Measurements from ENCODE around the gene THOC6.
"Not testable (repeated sequence)": the region's sequence is repeated elsewhere in the genome, so short reads cannot be mapped to it uniquely, and the experiment has no call there.

Gene THOC6

DNA sequence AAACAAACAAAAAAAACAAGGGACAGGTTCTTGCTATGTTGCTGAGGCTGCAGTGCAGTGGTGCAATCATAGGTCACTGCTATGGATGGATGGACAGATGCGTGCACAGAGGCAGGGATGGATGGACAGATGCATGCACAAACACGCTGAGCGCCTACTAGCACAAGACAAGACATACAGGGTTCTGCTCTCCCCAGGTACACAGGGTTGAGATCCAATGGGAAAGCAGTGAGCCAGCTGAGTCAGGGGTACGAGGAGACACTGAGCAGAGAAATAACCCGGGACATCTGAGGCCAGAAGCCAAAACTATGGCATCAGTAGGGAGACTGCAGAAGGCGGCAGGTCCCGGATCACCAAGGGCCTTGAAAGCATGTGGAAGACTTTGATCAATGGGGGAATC, 47.8 kb downstream of the THOC6 start:
- no peak for ATAC-seq
- no peak for TF ChIP-seq ESRRG (CRISPR knock-in tag; IDR thresholded peaks at IDR 0.05)
- TF ChIP-seq, protein P1, sequence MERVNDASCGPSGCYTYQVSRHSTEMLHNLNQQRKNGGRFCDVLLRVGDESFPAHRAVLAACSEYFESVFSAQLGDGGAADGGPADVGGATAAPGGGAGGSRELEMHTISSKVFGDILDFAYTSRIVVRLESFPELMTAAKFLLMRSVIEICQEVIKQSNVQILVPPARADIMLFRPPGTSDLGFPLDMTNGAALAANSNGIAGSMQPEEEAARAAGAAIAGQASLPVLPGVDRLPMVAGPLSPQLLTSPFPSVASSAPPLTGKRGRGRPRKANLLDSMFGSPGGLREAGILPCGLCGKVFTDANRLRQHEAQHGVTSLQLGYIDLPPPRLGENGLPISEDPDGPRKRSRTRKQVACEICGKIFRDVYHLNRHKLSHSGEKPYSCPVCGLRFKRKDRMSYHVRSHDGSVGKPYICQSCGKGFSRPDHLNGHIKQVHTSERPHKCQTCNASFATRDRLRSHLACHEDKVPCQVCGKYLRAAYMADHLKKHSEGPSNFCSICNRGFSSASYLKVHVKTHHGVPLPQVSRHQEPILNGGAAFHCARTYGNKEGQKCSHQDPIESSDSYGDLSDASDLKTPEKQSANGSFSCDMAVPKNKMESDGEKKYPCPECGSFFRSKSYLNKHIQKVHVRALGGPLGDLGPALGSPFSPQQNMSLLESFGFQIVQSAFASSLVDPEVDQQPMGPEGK (CRISPR knock-in tag; IDR thresholded peaks at IDR 0.05; ENCODE audit: borderline replicate concordance) = no peak
- TF ChIP-seq OSR1 (CRISPR knock-in tag; IDR thresholded peaks at IDR 0.05) = no peak
- no peak for TF ChIP-seq ZFP3 (CRISPR knock-in tag; IDR thresholded peaks at IDR 0.05)
- no peak for TF ChIP-seq ZFP30 (CRISPR knock-in tag; IDR thresholded peaks at IDR 0.05)
- no peak for TF ChIP-seq ZC3H10 (CRISPR knock-in tag; IDR thresholded peaks at IDR 0.05)
- TF ChIP-seq, protein P2, sequence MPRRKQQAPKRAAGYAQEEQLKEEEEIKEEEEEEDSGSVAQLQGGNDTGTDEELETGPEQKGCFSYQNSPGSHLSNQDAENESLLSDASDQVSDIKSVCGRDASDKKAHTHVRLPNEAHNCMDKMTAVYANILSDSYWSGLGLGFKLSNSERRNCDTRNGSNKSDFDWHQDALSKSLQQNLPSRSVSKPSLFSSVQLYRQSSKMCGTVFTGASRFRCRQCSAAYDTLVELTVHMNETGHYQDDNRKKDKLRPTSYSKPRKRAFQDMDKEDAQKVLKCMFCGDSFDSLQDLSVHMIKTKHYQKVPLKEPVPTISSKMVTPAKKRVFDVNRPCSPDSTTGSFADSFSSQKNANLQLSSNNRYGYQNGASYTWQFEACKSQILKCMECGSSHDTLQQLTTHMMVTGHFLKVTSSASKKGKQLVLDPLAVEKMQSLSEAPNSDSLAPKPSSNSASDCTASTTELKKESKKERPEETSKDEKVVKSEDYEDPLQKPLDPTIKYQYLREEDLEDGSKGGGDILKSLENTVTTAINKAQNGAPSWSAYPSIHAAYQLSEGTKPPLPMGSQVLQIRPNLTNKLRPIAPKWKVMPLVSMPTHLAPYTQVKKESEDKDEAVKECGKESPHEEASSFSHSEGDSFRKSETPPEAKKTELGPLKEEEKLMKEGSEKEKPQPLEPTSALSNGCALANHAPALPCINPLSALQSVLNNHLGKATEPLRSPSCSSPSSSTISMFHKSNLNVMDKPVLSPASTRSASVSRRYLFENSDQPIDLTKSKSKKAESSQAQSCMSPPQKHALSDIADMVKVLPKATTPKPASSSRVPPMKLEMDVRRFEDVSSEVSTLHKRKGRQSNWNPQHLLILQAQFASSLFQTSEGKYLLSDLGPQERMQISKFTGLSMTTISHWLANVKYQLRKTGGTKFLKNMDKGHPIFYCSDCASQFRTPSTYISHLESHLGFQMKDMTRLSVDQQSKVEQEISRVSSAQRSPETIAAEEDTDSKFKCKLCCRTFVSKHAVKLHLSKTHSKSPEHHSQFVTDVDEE (CRISPR knock-in tag; IDR thresholded peaks at IDR 0.05) = no peak
- no peak for TF ChIP-seq SNAI2 (CRISPR knock-in tag; IDR thresholded peaks at IDR 0.05)
- no peak for TF ChIP-seq PPARA (CRISPR knock-in tag; IDR thresholded peaks at IDR 0.05; ENCODE audit: borderline replicate concordance)
- no peak for TF ChIP-seq GLIS3 (CRISPR knock-in tag; IDR thresholded peaks at IDR 0.05)
- TF ChIP-seq ARNTL (CRISPR knock-in tag; IDR thresholded peaks at IDR 0.05; ENCODE audit: borderline replicate concordance, low read depth) = no peak
- no peak for TF ChIP-seq ZNF8 (CRISPR knock-in tag; IDR thresholded peaks at IDR 0.05)
- TF ChIP-seq, protein P3, sequence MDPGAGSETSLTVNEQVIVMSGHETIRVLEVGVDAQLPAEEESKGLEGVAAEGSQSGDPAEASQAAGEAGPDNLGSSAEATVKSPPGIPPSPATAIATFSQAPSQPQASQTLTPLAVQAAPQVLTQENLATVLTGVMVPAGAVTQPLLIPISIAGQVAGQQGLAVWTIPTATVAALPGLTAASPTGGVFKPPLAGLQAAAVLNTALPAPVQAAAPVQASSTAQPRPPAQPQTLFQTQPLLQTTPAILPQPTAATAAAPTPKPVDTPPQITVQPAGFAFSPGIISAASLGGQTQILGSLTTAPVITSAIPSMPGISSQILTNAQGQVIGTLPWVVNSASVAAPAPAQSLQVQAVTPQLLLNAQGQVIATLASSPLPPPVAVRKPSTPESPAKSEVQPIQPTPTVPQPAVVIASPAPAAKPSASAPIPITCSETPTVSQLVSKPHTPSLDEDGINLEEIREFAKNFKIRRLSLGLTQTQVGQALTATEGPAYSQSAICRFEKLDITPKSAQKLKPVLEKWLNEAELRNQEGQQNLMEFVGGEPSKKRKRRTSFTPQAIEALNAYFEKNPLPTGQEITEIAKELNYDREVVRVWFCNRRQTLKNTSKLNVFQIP (CRISPR knock-in tag; IDR thresholded peaks at IDR 0.05; ENCODE audit: borderline replicate concordance, low read depth) = no peak

DNA sequence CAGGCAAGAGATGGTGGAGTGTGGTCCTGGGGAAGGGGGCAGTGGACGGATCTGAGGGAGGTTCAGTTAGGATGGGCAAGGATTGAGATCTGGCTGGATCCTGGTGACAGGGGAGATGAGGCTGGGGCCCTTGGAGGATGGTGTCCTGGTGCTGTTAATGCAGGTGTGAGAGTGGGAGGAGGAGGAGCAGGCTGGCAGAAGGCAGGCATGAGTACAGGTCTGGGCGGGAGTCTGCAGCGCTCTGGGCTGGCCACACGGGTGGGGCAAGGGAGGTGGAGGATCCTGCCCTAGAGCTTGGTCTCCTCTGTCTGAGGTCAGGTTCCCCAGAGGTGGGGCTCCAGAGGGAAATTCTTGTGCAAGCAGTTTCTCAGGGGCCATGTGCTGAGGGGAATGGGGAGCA, 48.3 kb downstream of the THOC6 start:
- ATAC-seq = not testable (repeated sequence)

DNA sequence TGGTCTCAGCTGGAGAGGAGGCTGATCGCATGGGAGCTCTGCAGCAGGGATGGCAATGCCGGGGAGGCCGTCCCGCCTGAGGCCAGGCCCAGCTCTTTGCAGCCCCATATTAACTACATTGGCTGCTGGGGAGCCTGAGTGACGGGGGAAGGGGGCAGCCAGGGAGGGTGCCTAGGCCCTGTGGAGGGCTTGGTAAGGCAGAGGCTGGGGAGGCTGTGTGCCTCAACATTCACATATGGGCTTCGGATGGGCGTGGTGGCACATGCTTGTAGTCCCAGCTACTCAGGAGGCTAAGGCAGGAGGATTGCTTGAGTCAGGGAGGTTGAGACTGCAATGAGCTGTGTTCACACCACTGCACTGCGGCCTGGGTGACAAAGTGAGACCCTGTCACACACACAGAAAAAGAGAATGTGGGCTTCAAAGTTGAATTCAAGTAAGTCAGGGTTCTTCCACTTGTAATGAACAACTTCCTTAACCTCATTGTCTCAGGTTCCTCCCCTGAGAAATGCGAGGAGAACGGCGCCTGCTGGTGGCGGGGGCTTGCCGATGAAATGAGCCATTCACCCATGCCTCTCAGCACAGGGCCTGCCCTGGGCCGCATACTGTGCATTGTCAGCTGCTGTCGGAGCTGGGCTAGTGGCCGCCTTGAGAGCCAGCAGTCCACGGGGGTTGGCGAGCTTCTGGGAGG, 48.9 kb downstream of the THOC6 start:
- not testable (repeated sequence) for ATAC-seq

DNA sequence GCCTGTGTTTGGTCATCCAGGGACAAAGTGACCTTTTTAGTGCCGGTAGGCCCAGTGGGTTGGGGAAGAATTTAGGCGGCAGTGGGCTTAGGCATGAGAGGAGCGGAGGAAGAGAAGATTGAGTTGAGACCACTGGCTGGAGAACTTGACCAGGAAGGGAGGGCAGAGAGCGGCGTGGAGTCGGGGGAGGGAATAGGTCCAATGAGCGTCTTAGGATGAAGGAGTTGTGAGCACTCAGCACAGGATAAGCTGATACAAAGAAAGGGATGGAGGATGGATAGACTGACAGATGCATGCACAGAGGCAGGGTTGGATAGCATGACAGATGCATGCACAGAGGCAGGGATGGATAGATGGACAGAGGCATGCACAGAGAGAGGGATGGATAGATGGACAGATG, 49.6 kb downstream of the THOC6 start:
- TF ChIP-seq ZNF8 (CRISPR knock-in tag; IDR thresholded peaks at IDR 0.05) = no peak
- TF ChIP-seq, protein P1 (CRISPR knock-in tag; IDR thresholded peaks at IDR 0.05; ENCODE audit: borderline replicate concordance) = no peak
- TF ChIP-seq CSDC2 (CRISPR knock-in tag; IDR thresholded peaks at IDR 0.05) = no peak
- no peak for TF ChIP-seq ZNF565 (CRISPR knock-in tag; conservative IDR thresholded peaks at IDR 0.05; ENCODE audit: low read depth)
- no peak for TF ChIP-seq ZNF70 (CRISPR knock-in tag; IDR thresholded peaks at IDR 0.05)
- TF ChIP-seq ZFP3 (CRISPR knock-in tag; IDR thresholded peaks at IDR 0.05) = no peak
- TF ChIP-seq SNAI2 (CRISPR knock-in tag; IDR thresholded peaks at IDR 0.05) = no peak
- no peak for TF ChIP-seq ARNTL (CRISPR knock-in tag; IDR thresholded peaks at IDR 0.05; ENCODE audit: borderline replicate concordance, low read depth)
- TF ChIP-seq OSR1 (CRISPR knock-in tag; IDR thresholded peaks at IDR 0.05) = no peak
- TF ChIP-seq RARB (CRISPR knock-in tag; IDR thresholded peaks at IDR 0.05) = no peak
- TF ChIP-seq, protein P3 (CRISPR knock-in tag; IDR thresholded peaks at IDR 0.05; ENCODE audit: borderline replicate concordance, low read depth) = no peak
- TF ChIP-seq, protein P2 (CRISPR knock-in tag; IDR thresholded peaks at IDR 0.05) = no peak
- TF ChIP-seq, protein P4, sequence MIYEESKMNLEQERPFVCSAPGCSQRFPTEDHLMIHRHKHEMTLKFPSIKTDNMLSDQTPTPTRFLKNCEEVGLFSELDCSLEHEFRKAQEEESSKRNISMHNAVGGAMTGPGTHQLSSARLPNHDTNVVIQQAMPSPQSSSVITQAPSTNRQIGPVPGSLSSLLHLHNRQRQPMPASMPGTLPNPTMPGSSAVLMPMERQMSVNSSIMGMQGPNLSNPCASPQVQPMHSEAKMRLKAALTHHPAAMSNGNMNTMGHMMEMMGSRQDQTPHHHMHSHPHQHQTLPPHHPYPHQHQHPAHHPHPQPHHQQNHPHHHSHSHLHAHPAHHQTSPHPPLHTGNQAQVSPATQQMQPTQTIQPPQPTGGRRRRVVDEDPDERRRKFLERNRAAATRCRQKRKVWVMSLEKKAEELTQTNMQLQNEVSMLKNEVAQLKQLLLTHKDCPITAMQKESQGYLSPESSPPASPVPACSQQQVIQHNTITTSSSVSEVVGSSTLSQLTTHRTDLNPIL (CRISPR knock-in tag; IDR thresholded peaks at IDR 0.05; ENCODE audit: low read depth) = no peak
- no peak for ATAC-seq
